Endothelial cell of umbilical vein (primary cell): ENCODE data around the gene PRUNE2. TPM values are rescaled to one million over a fixed set of nuclear protein-coding genes. Genes with fewer than 3 reads are reported as not detected.

Experiments
- BruUV-seq: library from RNA; stranded (reverse); fragments of 400-500 nt; replicated peaks from 2 replicates; lab custom pipeline; 2021; lab: Mats Ljungman, UMichigan
- CTCF ChIA-PET: fragments of 300-600, 350-600 bp; sonication (Branson Sonifier 250); formaldehyde crosslinking; loops from one replicate; lab custom pipeline; 2021; ENCODE audit warnings: antibody characterized with exemption, inconsistent platforms; lab: Charles Lee
- POLR2A ChIA-PET: fragments of 300-600, 350-600 bp; sonication (Branson Sonifier 250); formaldehyde crosslinking; loops from one replicate; lab custom pipeline; 2021; ENCODE audit warnings: antibody characterized with exemption, inconsistent platforms; lab: Charles Lee
- DNase-seq: peaks from one replicate; pipeline ENCODE4 v3.0.0-alpha.2; 2011; ENCODE audit warnings: low read depth, low spot score
- FAIRE-seq: peaks from 2 replicates; lab custom pipeline; 2011; peaks lifted over from hg19 to GRCh38; lab: Jason Lieb, UNC
- H2AFZ ChIP-seq: 2 replicates; pipeline ENCODE4 v1.6.0; 2012; ENCODE audit warnings: low read depth, low read length, control low read depth, inconsistent platforms
- H3K27ac ChIP-seq: 2 replicates; pipeline ENCODE4 v1.5.1; 2011; ENCODE audit warnings: low read depth, mild to moderate bottlenecking, control low read depth, low read length, moderate library complexity; ENCODE audit not compliant: insufficient read depth
- H3K27me3 ChIP-seq, 2 experiments: 2 replicates each; pipeline versions ENCODE4 v1.6.0 to v1.6.1; 2011; ENCODE audit warnings: low read length in 2 of 2, mixed read lengths in 1 of 2; ENCODE audit not compliant: control insufficient read depth in 2 of 2, insufficient read depth in 2 of 2
- H3K36me3 ChIP-seq, 2 experiments: 2 replicates in 1 of 2; 3 replicates in 1 of 2; pipeline ENCODE4 v1.5.1; 2011; ENCODE audit warnings: low read length in 2 of 2, mild to moderate bottlenecking in 1 of 2, moderate library complexity in 1 of 2; ENCODE audit not compliant: control insufficient read depth in 2 of 2, insufficient read depth in 2 of 2; ENCODE audit errors: extremely low read depth in 1 of 2
- H3K4me1 ChIP-seq: 3 replicates; pipeline ENCODE4 v1.5.1; 2011; ENCODE audit warnings: mild to moderate bottlenecking, low read length; ENCODE audit not compliant: control insufficient read depth, insufficient read depth; ENCODE audit errors: extremely low read depth
- H3K4me2 ChIP-seq: 2 replicates; pipeline ENCODE4 v1.6.1; 2011; ENCODE audit warnings: low read length, control low read depth, mixed read lengths; ENCODE audit not compliant: insufficient read depth
- H3K4me3 ChIP-seq, 3 experiments: fragments of 200-600 bp in 1 of 3; sonication (generic), shearing (Covaris generic) in 1 of 3; replicated peaks in 1 of 3; 2 replicates each; pipeline ENCODE4 v1.5.1; 2011 to 2016; ENCODE audit warnings: control low read depth in 3 of 3, low read length in 3 of 3, mild to moderate bottlenecking in 2 of 3, inconsistent platforms in 1 of 3, low read depth in 1 of 3, moderate library complexity in 1 of 3; ENCODE audit not compliant: insufficient read depth in 1 of 3
- H3K79me2 ChIP-seq: 2 replicates; pipeline ENCODE4 v1.6.0; 2012; ENCODE audit warnings: low read length, inconsistent platforms; ENCODE audit not compliant: control insufficient read depth, insufficient read depth
- H3K9ac ChIP-seq: replicated peaks from 2 replicates; pipeline ENCODE3; 2011; ENCODE audit warnings: low read length, control low read depth; ENCODE audit not compliant: insufficient read depth; ENCODE audit errors: extremely low read depth
- H3K9me1 ChIP-seq: replicated peaks from 3 replicates; pipeline ENCODE4 v1.6.0; 2011; ENCODE audit warnings: mild to moderate bottlenecking, low read length; ENCODE audit not compliant: control insufficient read depth, insufficient read depth; ENCODE audit errors: extremely low read depth
- H3K9me3 ChIP-seq: replicated peaks from 2 replicates; pipeline ENCODE4 v1.5.1; 2012; ENCODE audit warnings: low read length, inconsistent platforms; ENCODE audit not compliant: control insufficient read depth, insufficient read depth
- H4K20me1 ChIP-seq: replicated peaks from 2 replicates; pipeline ENCODE3; 2011; ENCODE audit warnings: mild to moderate bottlenecking, low read length; ENCODE audit not compliant: control insufficient read depth, insufficient read depth; ENCODE audit errors: extremely low read depth
- CTCF ChIP-seq, 2 donors: IDR thresholded peaks; 1 replicate in 1 of 2; 2 replicates in 1 of 2; pipeline ENCODE4 v1.5.1; 2011; ENCODE audit warnings: low read length in 2 of 2, mild to moderate bottlenecking in 2 of 2, moderate library complexity in 2 of 2, control low read depth in 1 of 2, inconsistent platforms in 1 of 2, low read depth in 1 of 2; ENCODE audit not compliant: insufficient read depth in 1 of 2; ENCODE audit errors: extremely low read depth in 1 of 2
- FOS ChIP-seq: IDR thresholded peaks from 2 replicates; pipeline ENCODE4 v1.6.1; 2011; ENCODE audit warnings: mild to moderate bottlenecking, low read length, moderate library complexity, borderline replicate concordance; ENCODE audit not compliant: insufficient read depth
- GATA2 ChIP-seq: IDR thresholded peaks from 2 replicates; pipeline ENCODE4 v1.7.0; 2011; ENCODE audit warnings: low read depth, mild to moderate bottlenecking, moderate library complexity, mixed read lengths, low read length; ENCODE audit not compliant: insufficient read length, insufficient read depth
- JUN ChIP-seq: IDR thresholded peaks from 2 replicates; pipeline ENCODE4 v1.6.1; 2011; ENCODE audit warnings: borderline replicate concordance, low read depth; ENCODE audit not compliant: insufficient read length, insufficient read depth
- MAX ChIP-seq: IDR thresholded peaks from 2 replicates; pipeline ENCODE4 v1.6.1; 2011; ENCODE audit not compliant: insufficient read depth, insufficient read length
- MYC ChIP-seq: IDR thresholded peaks from one replicate; pipeline ENCODE4 v1.6.1; 2011; ENCODE audit warnings: mild to moderate bottlenecking, low read depth, low read length
- POLR2A ChIP-seq: IDR thresholded peaks from 2 replicates; pipeline ENCODE4 v1.6.1; 2012; ENCODE audit warnings: low read depth, mild to moderate bottlenecking, control low read depth, low read length
- POLR2AphosphoS5 ChIP-seq: IDR thresholded peaks from 2 replicates; pipeline ENCODE4 v1.6.1; 2012; ENCODE audit warnings: low read depth, mild to moderate bottlenecking, control low read depth, low read length, moderate library complexity; ENCODE audit not compliant: insufficient read depth
- dilution Hi-C: fragments of 300-500 bp; cut with MboI; formaldehyde crosslinking; loops from one replicate; pipeline ENCODE4 v1.15.0; 2019; ENCODE audit warnings: low sequenced_read_pairs; ENCODE audit not compliant: extremely low pct_ligation_motif_present
- intact Hi-C: fragments of 100-400 bp; cut with micrococcal nuclease; formaldehyde crosslinking; loops from one replicate; pipeline ENCODE4 v1.10.0; 2022
- polyA plus RNA-seq, 4 experiments: library from polyadenylated mRNA; depleted of rRNA in 3 of 4; stranded (reverse) in 3 of 4; unstranded in 1 of 4; fragments of >200 nt; gene quantifications; 2 replicates each; pipeline versions ENCODE4 v1.2.1 to v1.2.3, GENCODE V29; 2011 to 2012; ENCODE audit warnings: missing spikeins in 1 of 4
- total RNA-seq: library from RNA; stranded (reverse); gene quantifications from 2 replicates; pipeline ENCODE4 v1.2.3, GENCODE V29; 2021

Gene PRUNE2
- total and polyA plus RNA-seq, 2 donors (not counting 3 experiments of a cell fraction or from before 2014, with no cell fraction given) = 15.8 to 21.7 TPM

- TF ChIP-seq POLR2AphosphoS5 = no peak
- no peak for TF ChIP-seq POLR2A
- TF ChIP-seq MYC = no peak
- no peak for TF ChIP-seq JUN
- Histone ChIP-seq H3K79me2 (no peaks in the 10 kb centered on the region), H3K27me3 (no peaks in the 10 kb centered on the region), H3K4me3 (no peak overlapping the region), H3K27ac (no peak overlapping the region), H3K9ac (no peak overlapping the region), H3K9me3 (no peaks in the 10 kb centered on the region), H3K4me1 (no peaks in the 10 kb centered on the region), H3K4me2 (no peak overlapping the region), H3K36me3 (no peaks in the 10 kb centered on the region), H2AFZ (no peak overlapping the region), H3K9me1 (no peaks in the 10 kb centered on the region), H4K20me1 (no peaks in the 10 kb centered on the region)
- BruUV-seq = no TSS peak
- ChIA-PET CTCF (no interaction called here), POLR2A (no interaction called here)
- dilution Hi-C loops (no loop called here), intact Hi-C loops (no loop called here)
- DNase-seq = no peak
- FAIRE-seq = no peak
These were observed 300.5 kb downstream of the PRUNE2 start for GRCh38 chr9:76605321-76605900.

GRCh38 chr9:76603931-76604570 lies 301.9 kb downstream of the PRUNE2 start:
- Histone ChIP-seq H2AFZ (no peak overlapping the region), H3K4me3 (no peak overlapping the region), H3K27me3 (no peaks in the 10 kb centered on the region), H4K20me1 (no peaks in the 10 kb centered on the region), H3K36me3 (no peaks in the 10 kb centered on the region), H3K79me2 (no peaks in the 10 kb centered on the region), H3K4me1 (no peaks in the 10 kb centered on the region), H3K9me1 (no peaks in the 10 kb centered on the region), H3K9me3 (no peaks in the 10 kb centered on the region), H3K9ac (no peak overlapping the region), H3K27ac (no peak overlapping the region), H3K4me2 (no peak overlapping the region)
- intact Hi-C loops (no loop called here), dilution Hi-C loops (no loop called here)
- TF ChIP-seq POLR2A (no peak), POLR2AphosphoS5 (no peak), MAX (no peak), CTCF (IDR thresholded peaks at IDR 0.05; ENCODE audit: extremely low read depth in 1 of 2, insufficient read depth in 1 of 2, low read depth in 1 of 2, low read length in 2 of 2) (no peak), FOS (no peak), MYC (no peak), GATA2 (no peak)
- no peak for FAIRE-seq
- DNase-seq = no peak
- CTCF ChIA-PET = interaction anchor here (1.1 kb wide), 1 partner anchor 12 kb away, joined by 4 read pairs; no protein-coding TSS in a partner anchor
- POLR2A ChIA-PET = no interaction called here
- no TSS peak for BruUV-seq
